ENCODE results near the gene STK24. TPM values are rescaled to one million over a fixed set of nuclear protein-coding genes. Genes with fewer than 3 reads are reported as not detected.
A peak's percentile ranks its signal among the peaks of the same experiment; 100 is the strongest.
"Not testable (repeated sequence)": the region's sequence is repeated elsewhere in the genome, so short reads cannot be mapped to it uniquely, and the experiment has no call there.

STK24 gene
- 10 to 100 TPM; 66.5 to 85.4 (median 72.7) TPM for polyA plus RNA-seq (ENCODE audit: insufficient read depth in 1 of 5, insufficient read length in 5 of 5, low replicate concordance in 1 of 5)
- long read RNA-seq, donor 1, full-length matches to known transcripts, result 26 of 48 reads
- long read RNA-seq, donor 1, partial matches to known transcripts, result 22 of 48 reads
- long read RNA-seq, donor 1, other reads (novel, unspliced or antisense), result 0 of 48 reads
- long read RNA-seq, donor 2, full-length matches to known transcripts, result 8 of 8 reads
- long read RNA-seq, donor 2, partial matches to known transcripts, result 0 of 8 reads
- long read RNA-seq, donor 2, other reads (novel, unspliced or antisense), result 0 of 8 reads
- long read RNA-seq, donor 3, full-length matches to known transcripts, result 18 of 18 reads
- long read RNA-seq, donor 3, partial matches to known transcripts, result 0 of 18 reads
- long read RNA-seq, donor 3, other reads (novel, unspliced or antisense), result 0 of 18 reads
- long read RNA-seq, donor 4, full-length matches to known transcripts, result 14 of 14 reads
- long read RNA-seq, donor 4, partial matches to known transcripts, result 0 of 14 reads
- long read RNA-seq, donor 4, other reads (novel, unspliced or antisense), result 0 of 14 reads
- long read RNA-seq, donor 5, full-length matches to known transcripts, result 15 of 48 reads
- long read RNA-seq, donor 5, partial matches to known transcripts, result 33 of 48 reads
- long read RNA-seq, donor 5, other reads (novel, unspliced or antisense), result 0 of 48 reads
- long read RNA-seq, donor 6, full-length matches to known transcripts, result 14 of 43 reads
- long read RNA-seq, donor 6, partial matches to known transcripts, result 29 of 43 reads
- long read RNA-seq, donor 6, other reads (novel, unspliced or antisense), result 0 of 43 reads
- long read RNA-seq, donor 7, full-length matches to known transcripts, result 15 of 15 reads
- long read RNA-seq, donor 7, partial matches to known transcripts, result 0 of 15 reads
- long read RNA-seq, donor 7, other reads (novel, unspliced or antisense), result 0 of 15 reads
- long read RNA-seq, donor 8, full-length matches to known transcripts, result 8 of 13 reads
- long read RNA-seq, donor 8, partial matches to known transcripts, result 5 of 13 reads
- long read RNA-seq, donor 8, other reads (novel, unspliced or antisense), result 0 of 13 reads

DNA sequence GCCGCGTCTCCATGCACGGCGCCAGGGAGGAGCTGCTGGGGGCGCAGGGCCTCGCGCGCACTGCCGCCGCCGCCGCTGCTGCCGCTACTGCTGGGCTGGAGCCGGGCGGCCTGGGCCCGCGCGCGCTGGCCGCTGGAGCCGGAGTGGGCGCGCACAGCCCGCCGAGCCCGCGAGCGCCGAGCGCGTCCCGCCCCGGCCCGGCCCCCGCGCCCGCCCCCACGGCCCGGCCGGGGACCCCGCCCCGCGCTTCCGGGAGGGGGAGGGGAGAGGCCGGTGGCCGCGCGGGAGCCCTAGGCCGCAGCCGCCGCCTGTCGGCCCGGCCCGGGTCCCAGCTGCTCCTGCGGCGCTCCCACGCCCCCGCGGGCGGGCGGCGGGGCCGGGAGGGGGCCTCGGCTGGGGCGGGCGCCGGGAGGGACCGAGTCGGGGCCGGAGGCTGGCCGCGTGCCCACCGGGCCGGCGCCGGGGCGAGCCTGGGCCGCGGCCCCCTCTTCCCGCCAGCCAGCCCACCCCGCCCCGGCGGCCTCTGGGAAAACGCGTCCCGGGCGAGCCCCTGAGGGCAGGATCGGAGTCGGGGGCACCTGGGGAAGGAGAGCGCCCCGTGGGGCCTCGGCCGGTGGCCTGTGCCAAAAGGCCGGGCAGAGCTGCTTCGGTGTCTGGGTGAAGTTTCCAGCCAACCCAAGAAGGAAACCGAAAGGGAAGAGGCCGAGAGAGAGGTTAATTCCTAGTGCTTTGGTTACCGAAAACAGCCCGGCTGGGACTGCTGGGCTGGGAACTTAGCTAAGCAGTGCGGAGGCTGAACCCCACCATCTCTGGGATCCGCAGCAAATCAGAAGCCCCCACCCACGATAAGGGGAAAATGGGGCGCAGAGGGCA, at the start of gene STK24:
TSS of gene STK24 (minus strand) at position 145 of the 873 bp plus-strand sequence. CDS start 321 bp downstream, outside the sequence.
- peak; percentile 72 to 76 for DNase-seq

DNA sequence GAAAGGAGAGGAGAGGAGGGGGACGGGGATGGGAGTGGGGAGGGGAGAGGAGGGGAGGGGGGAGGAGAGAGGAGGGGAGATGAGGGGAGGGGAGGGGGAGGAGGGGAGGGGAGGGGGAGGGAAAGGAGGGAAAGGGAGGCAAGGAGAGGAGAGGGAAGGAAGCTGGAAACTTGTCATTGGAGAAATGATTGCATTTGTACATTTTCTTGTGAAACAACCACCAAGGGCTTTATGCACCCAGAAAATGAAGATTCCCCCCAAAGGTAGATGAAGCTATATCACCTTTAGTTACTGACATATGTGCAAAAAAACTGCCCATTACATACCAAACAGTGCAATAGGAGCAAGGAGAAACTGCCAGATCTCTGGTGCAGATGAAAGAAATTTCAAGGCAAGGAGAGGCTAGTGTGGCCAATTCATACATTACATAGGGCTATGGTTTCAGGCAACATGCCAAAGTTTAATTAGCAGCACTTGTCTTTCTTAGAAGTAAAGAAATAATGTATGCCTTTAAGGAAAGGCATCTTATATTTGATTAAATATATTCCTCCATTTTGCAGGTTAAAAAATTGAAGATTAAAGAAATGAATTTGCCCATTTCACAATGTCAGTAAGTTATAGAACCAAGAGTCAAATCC, 49.5 kb upstream of the STK24 start:
- no peak for DNase-seq

DNA sequence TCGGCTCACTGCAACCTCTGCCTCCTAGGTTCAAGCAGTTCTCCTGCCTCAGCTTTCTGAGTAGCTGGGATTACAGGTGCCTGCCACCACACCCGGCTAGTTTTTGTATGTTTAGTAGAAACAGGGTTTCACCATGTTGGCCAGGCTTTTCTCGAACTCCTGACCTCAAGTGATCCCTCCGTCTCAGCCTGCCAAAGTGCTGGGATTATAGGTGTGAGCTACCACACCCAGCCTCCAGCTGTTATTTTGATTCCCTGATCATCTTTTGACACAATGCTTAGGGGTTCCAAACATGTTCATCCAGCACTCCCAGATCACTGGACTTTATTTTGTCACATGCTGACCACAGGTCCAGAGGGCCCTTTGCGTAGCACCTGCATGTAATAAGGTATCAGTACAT, 47.7 kb upstream of the STK24 start:
- DNase-seq, result not testable (repeated sequence)

DNA sequence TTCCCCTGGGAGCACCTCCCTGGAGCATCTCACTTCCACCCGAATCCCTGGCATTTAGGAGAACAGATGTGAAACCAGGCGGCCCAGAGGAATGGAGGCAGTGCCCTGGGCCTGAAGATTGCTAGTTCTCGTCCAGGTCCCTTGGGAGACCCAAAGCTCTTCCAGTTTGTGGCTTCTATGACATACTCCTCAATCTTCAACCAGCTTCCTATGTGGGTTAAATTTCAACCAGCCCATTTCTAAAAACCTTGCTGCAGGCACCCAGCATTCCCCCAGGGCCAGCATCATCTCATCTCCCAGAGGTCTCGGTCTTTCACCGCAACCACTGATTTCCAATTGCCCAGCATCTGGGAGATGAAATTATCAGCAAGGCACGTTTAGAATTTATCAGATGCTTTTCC, 46.0 kb upstream of the STK24 start:
- DNase-seq, result no peak

DNA sequence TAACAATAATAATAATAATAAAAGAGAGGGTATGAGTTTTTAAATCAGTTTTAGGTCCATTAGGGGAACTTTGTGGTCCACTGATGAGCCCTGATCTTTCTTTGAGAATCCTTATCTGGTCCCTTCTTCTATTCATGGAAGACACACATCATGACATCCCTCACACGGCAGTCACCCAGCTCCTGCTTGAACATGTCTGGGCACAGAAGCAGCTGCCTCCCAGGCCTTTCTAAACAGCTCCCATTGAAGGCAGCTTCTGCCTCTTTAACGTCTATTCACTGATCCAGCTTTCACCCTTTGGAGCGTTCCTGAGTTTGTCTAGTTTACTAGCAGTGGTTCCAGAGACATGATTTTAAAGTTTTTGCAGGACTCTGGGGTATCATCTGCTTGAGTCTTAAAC, 42.6 kb upstream of the STK24 start:
- DNase-seq, result no peak

DNA sequence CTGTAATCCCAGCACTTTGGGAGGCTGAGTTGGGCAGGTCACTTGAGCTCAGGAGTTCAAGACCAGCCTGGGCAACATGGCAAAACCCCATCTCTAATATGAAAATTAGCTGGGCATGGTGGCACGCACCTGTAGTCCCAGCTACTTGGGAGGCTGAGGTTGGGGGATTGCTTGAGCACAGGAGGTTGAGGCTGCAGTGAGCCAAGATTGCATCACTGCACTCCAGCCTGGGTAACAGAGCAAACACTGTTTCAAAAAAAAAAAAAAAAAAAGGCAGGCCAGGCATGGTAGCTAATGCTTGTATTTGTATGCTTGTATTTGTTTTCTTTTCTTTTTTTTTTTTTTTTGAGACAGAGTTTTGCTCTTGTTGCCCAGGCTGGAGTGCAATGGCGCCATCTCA, 38.7 kb upstream of the STK24 start:
- not testable (repeated sequence) for DNase-seq

DNA sequence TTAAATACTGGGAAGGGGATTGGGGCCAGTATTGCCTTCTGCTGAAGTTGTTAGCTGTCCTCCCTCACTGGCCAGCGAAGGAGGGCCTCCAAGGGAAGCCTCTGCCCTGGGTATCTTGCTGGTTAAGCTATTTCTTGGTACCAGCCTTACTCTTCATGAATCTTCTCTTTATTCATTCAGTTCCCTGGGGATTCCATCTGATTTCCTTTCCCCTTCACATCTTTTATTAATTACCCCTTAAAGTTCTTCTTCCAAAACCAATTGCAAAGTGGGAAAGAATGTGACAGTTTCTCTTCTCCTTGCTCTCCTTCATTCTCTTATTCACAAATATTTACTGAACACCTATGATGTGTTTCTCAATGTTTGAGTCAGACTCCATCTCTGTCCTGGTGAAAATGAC, 36.7 kb upstream of the STK24 start:
- no peak for DNase-seq

DNA sequence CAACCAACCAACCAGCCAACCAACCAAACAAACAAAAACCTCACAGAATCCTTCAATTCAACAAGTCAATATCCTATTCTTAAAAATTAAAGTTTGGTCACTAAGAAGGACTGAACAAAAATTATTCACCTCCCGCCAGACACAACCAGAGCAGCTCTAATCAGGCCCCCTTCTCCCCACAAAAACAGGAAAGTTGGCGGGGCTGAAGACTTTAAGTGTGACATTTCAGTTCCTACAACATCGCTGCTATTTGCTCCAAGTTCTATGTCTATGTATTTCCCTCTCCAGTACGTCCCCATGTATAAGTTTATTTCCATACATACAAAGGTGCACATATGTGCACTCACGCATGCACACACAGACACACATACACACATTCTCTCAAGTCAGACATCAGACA, 32.8 kb upstream of the STK24 start:
- no peak for DNase-seq

DNA sequence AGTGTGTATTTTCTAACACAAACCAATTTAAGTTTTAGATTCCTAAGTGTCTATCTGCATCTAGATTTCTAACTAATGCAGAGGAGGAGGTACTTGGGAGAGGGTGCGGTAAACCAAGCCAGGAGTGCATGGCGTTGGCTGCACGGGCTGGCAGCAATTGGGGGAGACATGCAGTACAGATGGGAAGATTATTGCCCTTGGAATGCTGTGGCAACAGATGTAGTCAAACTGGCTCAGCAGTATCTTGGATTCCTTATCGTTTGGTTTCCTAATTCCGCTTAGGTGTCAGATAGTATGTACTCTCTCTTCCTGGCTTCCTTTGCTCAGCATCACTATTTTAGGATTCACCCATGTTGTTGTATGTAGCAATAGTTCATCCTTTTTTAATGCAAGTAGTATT, 29.4 kb upstream of the STK24 start:
- DNase-seq, result no peak

DNA sequence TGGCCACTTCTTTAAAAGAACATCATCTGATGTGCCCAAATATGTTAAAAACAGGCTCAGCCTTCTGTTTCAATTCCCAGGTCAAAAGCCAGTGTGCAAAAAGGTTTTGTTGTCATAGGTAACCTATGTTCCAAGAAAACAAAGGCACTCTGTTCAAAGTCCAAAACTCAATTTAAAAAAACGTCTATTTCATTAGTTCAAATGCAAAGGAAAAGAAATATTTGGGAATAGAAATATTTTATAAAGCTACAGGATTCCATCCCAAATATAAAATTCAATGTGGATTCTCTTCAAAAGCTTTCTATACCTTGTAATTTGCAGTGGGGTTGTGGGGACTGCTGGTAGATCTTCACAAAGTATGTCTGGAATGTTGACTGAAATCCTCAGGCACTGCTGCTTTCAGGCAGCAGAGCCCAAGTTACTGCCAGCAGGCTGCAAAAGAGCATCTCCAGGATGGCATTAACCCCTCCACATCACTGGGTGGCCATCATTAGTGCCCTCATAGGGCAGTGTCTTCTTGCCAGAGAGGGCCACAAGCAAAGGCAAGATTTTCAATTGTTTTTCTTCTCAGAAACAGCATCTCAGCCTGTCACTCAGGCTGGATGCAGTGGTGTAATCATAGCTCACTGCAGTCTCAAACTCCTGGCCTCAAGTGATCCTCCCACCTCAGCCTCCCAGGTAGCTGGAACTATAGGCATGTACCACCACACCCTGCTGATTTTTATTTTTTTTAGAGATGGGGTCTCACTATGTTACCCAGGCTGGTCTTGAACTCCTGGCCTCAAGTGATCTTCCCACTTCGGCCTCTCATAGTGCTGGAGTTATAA, 22.8 kb upstream of the STK24 start:
- DNase-seq, result no peak

DNA sequence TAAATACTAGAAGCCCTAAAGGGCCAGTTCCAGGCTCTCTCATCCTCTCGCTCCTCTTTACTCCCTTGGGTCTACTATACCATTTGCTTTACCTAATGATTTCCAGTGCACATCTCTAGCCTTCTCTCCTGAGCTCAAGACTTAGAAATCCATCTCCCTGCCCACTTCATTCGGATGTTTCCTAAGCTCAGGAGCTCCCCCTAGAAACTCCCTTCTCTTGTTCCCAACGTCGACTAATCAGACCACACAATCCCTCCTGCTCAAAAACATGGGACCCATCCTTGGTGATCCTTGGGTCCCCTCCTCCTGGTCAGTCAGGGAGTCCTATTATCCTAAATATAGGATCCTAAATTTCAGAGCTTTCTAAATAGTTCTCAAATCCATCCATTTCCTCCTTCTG, 21.1 kb upstream of the STK24 start:
- no peak for DNase-seq

DNA sequence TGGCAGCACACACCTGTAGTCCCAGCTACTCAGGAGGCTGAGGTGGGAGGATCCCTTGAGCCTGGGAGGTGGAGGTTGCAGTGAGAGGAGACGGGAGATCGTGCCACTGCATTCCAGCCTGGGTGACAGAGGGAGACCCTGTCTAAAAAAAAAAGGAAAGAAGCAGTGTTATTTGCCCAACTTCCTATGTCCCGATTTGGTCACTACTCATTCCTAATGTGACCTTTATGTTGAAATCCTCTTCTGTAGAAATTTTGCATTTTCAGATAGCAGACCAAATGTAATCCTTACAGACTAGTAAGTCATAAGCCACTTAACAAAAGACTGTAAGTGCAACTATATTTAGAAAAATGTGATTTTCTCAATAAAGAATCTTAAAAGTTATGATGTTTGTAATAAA, 18.2 kb upstream of the STK24 start:
- DNase-seq, result no peak

DNA sequence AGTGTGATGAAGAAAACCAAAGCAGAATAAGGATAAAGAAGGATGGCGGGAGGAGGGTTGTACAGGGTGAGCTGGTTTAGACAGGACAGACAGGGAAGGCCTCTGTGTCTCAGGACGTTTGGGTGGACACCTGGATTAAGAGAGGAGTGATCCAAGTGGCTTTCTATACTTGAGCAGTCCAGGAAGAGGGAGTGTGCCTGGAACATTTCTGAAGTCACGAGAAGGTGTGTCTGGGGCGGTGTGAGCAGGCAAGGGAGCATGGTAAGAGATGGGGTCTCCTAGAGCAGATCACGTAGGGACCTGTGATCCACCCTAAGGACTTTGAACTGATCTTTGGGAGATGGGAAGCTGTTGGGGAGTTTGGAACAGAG, 15.4 kb upstream of the STK24 start:
- DNase-seq, result no peak

DNA sequence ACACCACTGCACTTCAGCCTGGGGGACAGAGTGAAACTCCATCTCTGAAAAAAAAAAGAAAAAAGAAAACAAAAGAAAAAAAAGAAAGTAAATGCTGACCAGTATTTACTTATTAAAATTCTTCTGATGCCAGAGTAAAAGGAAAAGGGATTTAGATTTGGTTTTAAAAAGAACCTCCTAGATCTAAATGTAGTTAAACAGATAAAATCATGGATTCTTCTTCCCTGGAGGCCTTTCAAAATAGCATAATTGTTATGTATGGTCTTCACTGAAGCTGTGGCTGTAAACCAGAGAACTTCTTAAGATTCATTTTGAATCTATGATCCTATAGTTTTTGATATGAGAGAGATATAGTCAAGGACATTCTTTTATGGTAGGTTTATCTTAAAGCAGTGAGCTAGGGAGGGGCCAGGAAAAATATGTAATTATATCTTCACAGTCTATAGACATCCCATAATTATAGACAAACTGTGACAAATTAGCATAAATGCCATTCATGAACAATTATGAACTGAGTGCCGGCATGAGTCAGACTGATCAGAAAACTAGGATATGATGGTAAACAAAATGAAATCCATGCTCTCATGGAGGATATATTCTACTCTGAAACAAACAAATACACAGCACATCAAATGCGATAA, 14.9 kb upstream of the STK24 start:
- DNase-seq, result no peak

DNA sequence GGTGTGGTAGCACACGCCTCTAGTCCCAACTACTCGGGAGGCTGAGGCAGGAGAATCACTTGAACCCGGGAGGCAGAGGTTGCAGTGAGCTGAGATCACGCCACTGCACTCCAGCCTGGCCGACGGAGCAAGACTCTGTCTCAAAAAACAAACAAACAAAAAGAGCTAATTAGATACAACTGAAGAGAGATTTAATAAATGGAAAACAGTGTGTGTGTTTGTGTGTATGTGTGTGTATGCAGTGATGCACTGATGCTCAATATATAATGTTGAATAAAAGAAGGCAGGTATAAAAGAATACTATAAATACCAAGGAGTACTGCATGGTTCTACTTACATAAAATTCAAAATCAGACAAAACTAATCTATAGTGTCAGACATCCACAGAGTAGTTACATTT, 13.6 kb upstream of the STK24 start:
- DNase-seq, result not testable (repeated sequence)

DNA sequence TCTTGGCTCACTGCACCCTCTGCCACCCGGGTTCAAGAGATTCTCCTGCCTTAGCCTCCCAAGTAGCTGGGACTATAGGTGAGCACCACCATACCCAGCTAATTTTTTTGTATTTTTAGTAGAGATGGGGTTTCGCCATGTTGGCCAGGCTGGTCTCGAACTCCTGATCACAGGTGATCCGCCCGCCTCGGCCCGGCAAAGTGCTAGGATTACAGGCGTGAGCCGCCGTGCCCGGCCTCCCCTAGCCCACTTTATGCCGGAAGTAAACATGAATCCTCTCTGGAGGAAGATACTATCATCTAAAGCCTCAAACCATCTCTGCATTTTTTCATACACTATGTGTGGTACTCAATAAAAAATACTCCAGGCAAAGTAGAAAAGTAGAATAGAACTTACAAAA, 12.6 kb upstream of the STK24 start:
- DNase-seq, result not testable (repeated sequence)

DNA sequence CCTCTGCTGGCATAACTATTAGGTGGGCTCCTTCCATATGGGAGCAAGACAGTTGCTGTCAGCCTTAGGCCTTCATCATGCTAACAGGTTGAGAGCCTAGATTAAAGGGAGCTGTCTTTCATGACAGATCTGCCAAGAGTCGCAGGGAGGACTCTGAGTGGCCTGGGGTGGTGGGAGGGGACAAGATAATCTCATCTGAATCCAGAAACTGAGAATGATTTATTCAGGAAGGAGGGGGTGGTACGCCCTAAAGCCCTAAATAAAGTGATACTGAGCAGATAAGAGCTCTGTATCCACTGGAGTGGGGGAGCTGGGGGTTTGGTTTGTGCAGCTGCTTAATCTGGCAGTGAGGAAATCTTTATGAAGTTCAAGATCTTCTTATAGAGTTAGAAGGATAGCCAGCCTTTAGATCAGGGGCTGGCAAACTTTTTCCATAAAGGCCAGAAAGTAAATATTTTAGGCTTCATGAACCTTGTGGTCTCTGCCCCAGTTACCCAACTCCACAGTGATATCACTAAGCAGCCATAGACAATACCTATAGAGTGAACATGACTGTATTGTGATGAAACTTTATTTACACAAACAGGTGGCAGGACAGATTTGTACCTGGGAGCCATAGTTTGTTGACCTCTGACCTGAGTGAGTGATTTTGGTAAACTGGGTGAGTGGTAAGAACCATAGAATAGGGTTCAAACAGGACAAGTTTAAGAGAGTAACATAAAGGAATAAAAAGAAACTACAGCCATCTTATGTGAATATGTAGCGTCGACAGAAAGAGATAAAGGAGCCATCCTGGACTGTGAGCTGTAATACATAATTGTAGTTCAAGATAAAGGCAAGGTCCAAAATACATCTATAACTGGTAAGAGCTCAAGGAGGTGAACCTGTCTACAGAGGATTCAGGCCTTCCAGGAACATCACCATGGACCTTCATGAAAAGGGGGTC, 9.8 kb upstream of the STK24 start:
- no peak for DNase-seq

DNA sequence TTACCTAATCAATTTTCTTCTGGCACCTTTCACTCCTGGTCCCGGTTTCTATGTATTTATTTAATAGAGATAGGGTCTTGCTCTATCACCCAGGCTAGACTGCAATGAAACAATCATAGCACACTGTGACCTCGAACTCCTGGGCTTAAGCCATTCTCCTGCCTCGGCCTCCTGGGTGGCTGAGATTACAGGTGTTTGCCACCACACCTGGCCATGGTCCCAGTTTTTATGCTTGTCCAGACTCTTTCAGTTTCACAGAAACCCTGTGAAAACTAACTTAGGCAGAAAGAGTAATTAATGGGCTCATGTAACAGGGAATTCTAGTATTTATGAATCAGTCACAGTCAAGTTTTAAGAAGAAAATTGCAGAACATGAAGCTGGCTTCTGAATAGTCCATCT, 9.0 kb upstream of the STK24 start:
- DNase-seq, result no peak

All from right lung (tissue), 10 donors.